ENCODE data around the gene TRABD2B.

Gene TRABD2B

DNA sequence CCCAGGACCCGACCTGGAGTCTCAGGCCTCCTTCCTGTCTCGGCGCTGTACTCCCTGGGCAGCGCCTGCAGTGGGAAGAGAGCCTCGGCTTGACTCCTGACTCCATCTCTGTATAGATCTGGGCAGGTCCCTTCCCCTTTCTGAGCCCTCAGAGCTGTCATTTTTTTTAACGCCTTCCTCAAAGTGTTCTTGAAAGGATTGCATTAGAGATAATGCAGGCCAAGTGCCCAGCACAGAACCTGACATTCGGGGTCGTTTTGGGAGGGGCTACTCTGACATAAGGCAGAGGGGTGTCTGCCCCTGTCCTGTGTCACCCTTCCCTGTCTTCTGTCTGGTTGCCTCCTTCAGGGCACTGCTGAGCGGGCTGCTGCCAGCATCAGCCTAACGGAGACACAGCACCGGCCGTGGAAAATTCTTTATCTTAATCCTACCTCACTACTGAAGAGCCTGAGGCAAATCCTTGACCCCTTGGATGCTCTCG is 271.6 kb downstream of the TRABD2B start:
- no peak overlapping the region for H3K4me3 ChIP-seq (ENCODE audit: control insufficient read depth, low read depth, low read length)
- DNase-seq (ENCODE audit: low read depth) = no peak
- TF ChIP-seq, protein P1, sequence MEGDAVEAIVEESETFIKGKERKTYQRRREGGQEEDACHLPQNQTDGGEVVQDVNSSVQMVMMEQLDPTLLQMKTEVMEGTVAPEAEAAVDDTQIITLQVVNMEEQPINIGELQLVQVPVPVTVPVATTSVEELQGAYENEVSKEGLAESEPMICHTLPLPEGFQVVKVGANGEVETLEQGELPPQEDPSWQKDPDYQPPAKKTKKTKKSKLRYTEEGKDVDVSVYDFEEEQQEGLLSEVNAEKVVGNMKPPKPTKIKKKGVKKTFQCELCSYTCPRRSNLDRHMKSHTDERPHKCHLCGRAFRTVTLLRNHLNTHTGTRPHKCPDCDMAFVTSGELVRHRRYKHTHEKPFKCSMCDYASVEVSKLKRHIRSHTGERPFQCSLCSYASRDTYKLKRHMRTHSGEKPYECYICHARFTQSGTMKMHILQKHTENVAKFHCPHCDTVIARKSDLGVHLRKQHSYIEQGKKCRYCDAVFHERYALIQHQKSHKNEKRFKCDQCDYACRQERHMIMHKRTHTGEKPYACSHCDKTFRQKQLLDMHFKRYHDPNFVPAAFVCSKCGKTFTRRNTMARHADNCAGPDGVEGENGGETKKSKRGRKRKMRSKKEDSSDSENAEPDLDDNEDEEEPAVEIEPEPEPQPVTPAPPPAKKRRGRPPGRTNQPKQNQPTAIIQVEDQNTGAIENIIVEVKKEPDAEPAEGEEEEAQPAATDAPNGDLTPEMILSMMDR (conservative IDR thresholded peaks at IDR 0.05; ENCODE audit: control insufficient read depth, insufficient read depth, low read depth, low read length) = no peak

- no peak for DNase-seq (ENCODE audit: low read depth)
- TF ChIP-seq, protein P1 (conservative IDR thresholded peaks at IDR 0.05; ENCODE audit: control insufficient read depth, insufficient read depth, low read depth, low read length) = no peak
- H3K4me3 ChIP-seq (ENCODE audit: control insufficient read depth, low read depth, low read length) = no peak overlapping the region
These were observed 272.1 kb downstream of the TRABD2B start for GRCh38 chr1:47725000-47725473.

DNA sequence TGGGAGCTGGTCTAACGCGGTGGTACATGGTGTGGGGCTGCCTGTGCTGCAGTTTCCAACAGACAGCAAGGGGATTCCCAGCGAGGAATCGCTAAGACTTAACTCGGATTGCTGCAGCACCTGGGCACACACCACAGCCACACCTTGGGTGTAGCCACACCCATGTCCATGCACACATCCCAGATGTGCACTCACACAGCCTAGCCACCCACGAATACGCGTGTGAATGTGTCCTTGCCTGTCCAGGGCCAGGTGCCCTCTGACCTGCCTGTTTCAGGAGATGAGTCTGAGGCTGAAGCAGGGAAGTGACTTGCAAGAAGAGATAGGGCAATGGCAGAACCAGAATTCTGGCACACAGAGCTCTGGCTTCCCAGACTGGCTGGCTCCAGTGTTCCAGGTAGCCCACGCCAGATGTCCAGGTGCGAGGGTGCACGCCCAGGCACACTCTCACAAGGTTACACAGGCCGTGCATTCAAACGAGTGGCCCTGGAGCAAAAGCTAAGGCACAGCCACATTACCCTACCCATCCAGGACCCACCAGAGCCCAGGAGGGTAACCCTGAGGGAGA is 272.7 kb downstream of the TRABD2B start:
- DNase-seq (ENCODE audit: low read depth) = no peak
- no peak overlapping the region for H3K4me3 ChIP-seq (ENCODE audit: control insufficient read depth, low read depth, low read length)
- TF ChIP-seq, protein P1 (conservative IDR thresholded peaks at IDR 0.05; ENCODE audit: control insufficient read depth, insufficient read depth, low read depth, low read length) = no peak

DNA sequence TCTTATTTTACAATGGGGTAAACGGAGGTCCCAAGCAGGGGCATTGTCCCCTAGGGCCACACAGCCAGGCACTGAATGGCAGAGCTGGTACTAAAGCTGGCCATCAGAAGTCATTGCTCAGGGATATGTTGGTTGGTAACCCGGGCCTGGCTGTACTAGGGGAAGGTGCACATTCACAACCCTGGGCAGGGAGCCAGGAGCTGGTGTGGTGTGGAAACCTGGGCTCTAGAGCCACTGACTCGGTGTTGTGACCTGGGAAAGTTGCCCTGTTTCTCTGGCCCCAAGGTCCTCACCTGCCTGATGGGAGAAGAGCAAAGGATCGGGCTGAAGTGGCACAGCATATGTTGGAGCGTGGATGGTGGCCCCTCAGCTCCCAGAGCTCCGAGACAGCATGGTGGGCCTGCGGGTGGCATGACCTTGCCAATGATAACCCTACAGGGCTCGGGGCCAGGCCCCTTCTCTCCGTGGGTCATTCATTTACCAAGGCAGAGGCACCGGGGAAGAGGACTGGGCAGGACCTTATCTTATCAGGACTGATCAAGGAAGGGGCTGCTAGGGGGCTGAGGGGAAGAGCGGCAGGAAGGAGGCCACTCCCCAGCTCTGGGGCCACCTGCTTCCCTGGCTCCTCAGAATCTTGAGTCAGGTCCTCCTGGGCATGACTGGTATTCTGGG is 274.1 kb downstream of the TRABD2B start:
- TF ChIP-seq, protein P1 (conservative IDR thresholded peaks at IDR 0.05; ENCODE audit: control insufficient read depth, insufficient read depth, low read depth, low read length) = no peak
- no peak for DNase-seq (ENCODE audit: low read depth)
- no peak overlapping the region for H3K4me3 ChIP-seq (ENCODE audit: control insufficient read depth, low read depth, low read length)

DNA sequence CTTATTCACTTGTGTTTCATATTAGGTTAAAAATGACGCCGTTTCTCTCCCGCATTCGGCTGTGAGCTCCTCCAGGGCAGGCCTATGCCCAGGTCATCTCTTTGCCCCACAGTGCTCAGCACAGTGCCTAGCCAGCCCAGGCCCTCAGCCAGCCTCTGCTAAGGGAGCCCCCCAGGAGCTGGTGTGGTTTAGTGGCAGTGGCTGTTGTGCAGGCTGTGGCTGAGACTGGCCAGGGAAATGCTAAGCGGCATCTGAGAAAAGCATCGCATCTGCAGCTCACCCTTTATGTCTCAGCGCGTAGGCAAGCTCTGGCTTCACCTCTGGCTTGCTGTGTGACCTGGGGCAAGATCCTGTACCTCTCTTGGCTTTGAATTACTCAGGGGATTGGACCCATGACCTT is 275.1 kb downstream of the TRABD2B start:
- TF ChIP-seq, protein P1 (conservative IDR thresholded peaks at IDR 0.05; ENCODE audit: control insufficient read depth, insufficient read depth, low read depth, low read length) = no peak
- no peak for DNase-seq (ENCODE audit: low read depth)
- H3K4me3 ChIP-seq (ENCODE audit: control insufficient read depth, low read depth, low read length) = no peak overlapping the region

GRCh38 chr1:47720111-47720510 is 277.1 kb downstream of the TRABD2B start:
- no peak overlapping the region for H3K4me3 ChIP-seq (ENCODE audit: control insufficient read depth, low read depth, low read length)
- TF ChIP-seq, protein P1 (conservative IDR thresholded peaks at IDR 0.05; ENCODE audit: control insufficient read depth, insufficient read depth, low read depth, low read length) = no peak
- no peak for DNase-seq (ENCODE audit: low read depth)
